Astrocyte of the spinal cord (primary cell): ENCODE measurements around the gene IFITM5.

ENCODE experiments used
- DNase-seq: peaks from one replicate; pipeline ENCODE4 v3.0.0; 2011; ENCODE audit warnings: low read depth, low spot score
- H3K4me3 ChIP-seq: 2 replicates; pipeline ENCODE4 v1.5.1; 2011; ENCODE audit warnings: low read depth, mild to moderate bottlenecking, low read length, moderate library complexity
- in situ Hi-C: cut with HindIII; loops from 2 replicates; pipeline ENCODE4 v1.10.0; 2017; ENCODE audit warnings: low sequenced_read_pairs
- TF ChIP-seq, protein P1 (sequence below): IDR thresholded peaks from 2 replicates; pipeline ENCODE4 v1.5.1; 2012; ENCODE audit warnings: low read depth, mild to moderate bottlenecking, low read length, inconsistent platforms

The IFITM5 gene

DNA sequence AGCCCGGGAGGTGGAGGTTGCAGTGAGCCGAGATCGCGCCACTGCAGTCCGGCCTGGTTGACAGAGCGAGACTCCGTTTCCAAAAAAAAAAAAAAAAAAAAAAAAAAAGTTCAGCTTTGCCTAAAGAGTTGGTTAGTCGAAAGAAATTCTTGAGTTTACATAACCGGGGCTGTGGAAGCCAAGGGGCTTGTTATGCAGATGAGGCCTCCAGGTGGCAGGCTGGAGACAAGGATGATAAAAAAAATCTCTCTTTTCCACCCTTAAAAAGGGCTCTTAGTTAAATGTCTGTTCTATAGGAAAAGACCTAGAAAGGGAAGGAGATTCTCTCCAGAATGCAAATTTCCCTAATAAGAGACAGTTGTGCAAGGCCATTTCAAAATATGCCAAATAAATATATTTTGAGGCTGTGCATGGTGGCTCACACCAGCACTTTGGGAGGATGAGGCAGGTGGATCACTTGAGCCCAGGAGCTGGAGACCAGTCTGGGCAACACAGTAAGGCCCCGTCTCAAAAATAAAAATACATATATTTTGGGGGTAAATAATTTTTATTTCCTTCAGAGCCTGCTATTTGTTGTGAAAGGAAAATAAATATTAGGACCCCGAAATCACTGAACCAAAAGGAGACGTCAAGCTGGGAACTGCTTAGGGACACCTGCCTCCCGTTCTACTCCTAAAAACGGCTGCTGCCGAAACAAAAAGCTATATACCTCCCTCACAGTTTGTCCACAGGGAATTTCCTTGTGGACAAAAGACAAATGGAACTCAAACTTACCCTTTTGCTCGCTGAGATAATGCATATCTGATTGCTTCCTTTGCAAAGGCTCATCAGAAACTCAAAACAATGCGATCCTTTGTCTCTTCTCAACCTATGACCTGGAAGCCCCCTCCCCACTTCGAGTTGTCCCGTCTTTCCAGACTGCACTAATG, 5.9 kb upstream of the IFITM5 start:
- in situ Hi-C loops, result no loop called here
- TF ChIP-seq, protein P1, sequence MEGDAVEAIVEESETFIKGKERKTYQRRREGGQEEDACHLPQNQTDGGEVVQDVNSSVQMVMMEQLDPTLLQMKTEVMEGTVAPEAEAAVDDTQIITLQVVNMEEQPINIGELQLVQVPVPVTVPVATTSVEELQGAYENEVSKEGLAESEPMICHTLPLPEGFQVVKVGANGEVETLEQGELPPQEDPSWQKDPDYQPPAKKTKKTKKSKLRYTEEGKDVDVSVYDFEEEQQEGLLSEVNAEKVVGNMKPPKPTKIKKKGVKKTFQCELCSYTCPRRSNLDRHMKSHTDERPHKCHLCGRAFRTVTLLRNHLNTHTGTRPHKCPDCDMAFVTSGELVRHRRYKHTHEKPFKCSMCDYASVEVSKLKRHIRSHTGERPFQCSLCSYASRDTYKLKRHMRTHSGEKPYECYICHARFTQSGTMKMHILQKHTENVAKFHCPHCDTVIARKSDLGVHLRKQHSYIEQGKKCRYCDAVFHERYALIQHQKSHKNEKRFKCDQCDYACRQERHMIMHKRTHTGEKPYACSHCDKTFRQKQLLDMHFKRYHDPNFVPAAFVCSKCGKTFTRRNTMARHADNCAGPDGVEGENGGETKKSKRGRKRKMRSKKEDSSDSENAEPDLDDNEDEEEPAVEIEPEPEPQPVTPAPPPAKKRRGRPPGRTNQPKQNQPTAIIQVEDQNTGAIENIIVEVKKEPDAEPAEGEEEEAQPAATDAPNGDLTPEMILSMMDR, result peak; percentile 82
- H3K4me3 ChIP-seq, result no peak overlapping the region
- peak; percentile 81 for DNase-seq

GRCh38 chr11:304061-304506, 4.8 kb upstream of the IFITM5 start:
- TF ChIP-seq, protein P1, result no peak
- no peak overlapping the region for H3K4me3 ChIP-seq
- in situ Hi-C loops, result no loop called here
- DNase-seq, result no peak

GRCh38 chr11:303363-303762, 4.0 kb upstream of the IFITM5 start:
- H3K4me3 ChIP-seq, result no peak overlapping the region
- DNase-seq, result no peak
- in situ Hi-C loops, result no loop called here
- TF ChIP-seq, protein P1, result no peak

DNA sequence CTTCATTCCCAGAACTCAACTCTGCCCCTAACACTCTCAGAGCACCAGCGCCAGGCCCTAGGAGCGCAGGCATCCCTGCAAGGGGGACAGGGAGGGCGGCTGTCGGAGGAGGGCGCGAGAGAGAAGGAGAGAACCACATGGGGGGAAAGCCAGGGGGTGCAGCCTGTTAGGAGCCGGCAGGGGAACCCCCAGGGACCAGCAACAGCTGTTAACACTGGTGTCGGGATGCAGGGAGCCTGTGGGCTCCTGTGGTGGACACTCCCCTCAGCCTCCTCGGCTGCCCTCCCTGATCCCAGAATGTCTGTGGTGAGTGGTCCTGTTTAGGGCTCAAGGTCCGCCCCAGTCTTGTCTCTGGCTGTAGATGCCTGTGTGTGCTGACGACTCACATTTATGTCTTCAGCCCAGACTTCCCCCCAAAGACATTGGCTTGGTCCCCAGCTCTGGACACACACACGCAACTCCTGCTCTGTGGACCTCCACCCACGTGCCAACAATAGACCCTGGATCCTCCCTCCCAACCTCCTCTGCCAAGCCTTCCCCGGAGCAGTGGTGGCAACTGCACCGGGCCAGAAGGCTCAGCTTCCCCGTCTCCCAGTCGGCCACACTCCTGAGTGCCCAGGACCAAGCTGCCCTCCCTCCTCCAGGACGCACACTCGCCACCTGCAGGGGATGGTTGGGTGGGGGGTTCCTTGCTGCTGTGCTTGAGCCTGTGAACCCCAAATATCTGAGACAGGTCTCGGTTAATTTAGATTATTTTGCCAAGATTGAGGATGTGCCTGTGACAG, 817 bp upstream of the IFITM5 start:
- in situ Hi-C loops, result no loop called here
- H3K4me3 ChIP-seq, result no peak overlapping the region
- no peak for DNase-seq
- TF ChIP-seq, protein P1, result no peak

- TF ChIP-seq, protein P1, result no peak
- in situ Hi-C loops, result no loop called here
- no peak overlapping the region for H3K4me3 ChIP-seq
- DNase-seq, result no peak
These were observed 790 bp downstream of the IFITM5 start for GRCh38 chr11:298406-299065.

DNA sequence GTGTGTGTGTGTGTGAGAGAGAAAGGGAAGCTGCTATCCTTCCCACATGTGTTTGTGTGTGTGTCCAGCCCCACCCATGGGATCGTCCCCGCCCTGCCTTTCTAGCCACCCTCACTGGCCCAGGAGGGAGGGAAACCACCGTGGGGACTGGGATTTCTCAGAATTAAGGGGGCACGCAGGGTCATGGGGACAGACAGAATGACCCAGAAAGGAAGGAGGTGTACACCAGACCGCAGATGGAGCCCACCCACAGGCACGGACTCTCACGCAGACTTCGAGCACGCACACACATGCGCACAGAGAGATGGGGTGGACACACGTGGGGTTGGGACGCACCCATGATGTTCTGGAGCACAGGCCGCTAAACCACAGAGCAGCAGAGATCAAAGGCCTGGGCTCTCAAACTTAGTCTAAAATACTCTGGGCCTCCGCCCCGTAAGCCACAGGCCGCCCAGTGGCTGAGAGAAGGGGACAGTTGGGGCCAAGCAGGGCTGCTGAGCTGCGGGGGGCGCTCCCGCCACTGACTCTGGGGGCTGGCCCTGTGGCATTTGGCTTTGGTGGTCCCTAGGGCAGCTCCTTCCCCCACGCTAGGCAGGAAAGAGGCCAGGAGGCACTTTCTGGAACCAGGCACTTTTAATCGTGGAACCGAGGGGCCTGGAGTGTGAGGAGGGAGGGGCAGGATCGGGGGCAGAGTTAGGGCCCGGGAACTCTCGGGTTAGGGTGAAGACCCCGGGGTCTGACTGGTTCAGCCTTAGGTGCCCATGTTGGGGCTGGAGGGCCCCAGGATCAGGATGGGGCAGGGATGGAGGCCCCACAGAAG, 1.5 kb downstream of the IFITM5 start:
- DNase-seq, result no peak
- in situ Hi-C loops, result no loop called here
- TF ChIP-seq, protein P1, result no peak
- no peak overlapping the region for H3K4me3 ChIP-seq
